ENCODE results near the gene DDX5. TPM values are rescaled to one million over a fixed set of nuclear protein-coding genes. Genes with fewer than 3 reads are reported as not detected.

The DDX5 gene
- total RNA-seq, 3 donors from 2014 or later: 1,033 to 1,200 (median 1,184) TPM

GRCh38 chr17:64531955-64532371, 25.9 kb upstream of the DDX5 start:
- no peak for ATAC-seq
- no peaks in the 10 kb centered on the region for H3K27me3 Mint-ChIP-seq (ENCODE audit: low read depth)
- no peaks in the 10 kb centered on the region for H3K9me3 Mint-ChIP-seq
- peaks cover 66% of the 10 kb centered on the region for H3K36me3 Mint-ChIP-seq (ENCODE audit: insufficient read depth)
- no peaks in the 10 kb centered on the region for H3K4me1 Mint-ChIP-seq (ENCODE audit: low read depth)
- no peak overlapping the region for H3K4me3 Mint-ChIP-seq
- no peak for DNase-seq

GRCh38 chr17:64529221-64529620, 23.1 kb upstream of the DDX5 start:
- peaks cover 66% of the 10 kb centered on the region for H3K36me3 Mint-ChIP-seq (ENCODE audit: insufficient read depth)
- H3K9me3 Mint-ChIP-seq: no peaks in the 10 kb centered on the region
- no peaks in the 10 kb centered on the region for H3K4me1 Mint-ChIP-seq (ENCODE audit: low read depth)
- H3K27me3 Mint-ChIP-seq (ENCODE audit: low read depth): no peaks in the 10 kb centered on the region
- ATAC-seq: no peak
- H3K4me3 Mint-ChIP-seq: no peak overlapping the region
- no peak for DNase-seq

- Mint-ChIP-seq H3K36me3 (ENCODE audit: insufficient read depth) (peaks cover 63% of the 10 kb centered on the region), H3K4me3 (no peak overlapping the region), H3K4me1 (ENCODE audit: low read depth) (no peaks in the 10 kb centered on the region), H3K9me3 (no peaks in the 10 kb centered on the region), H3K27me3 (ENCODE audit: low read depth) (no peaks in the 10 kb centered on the region)
- ATAC-seq (no peak), DNase-seq (no peak)
These were observed 21.8 kb upstream of the DDX5 start for GRCh38 chr17:64527914-64528313.

- Mint-ChIP-seq H3K36me3 (ENCODE audit: insufficient read depth) (peaks cover 33% of the 10 kb centered on the region), H3K27me3 (ENCODE audit: low read depth) (no peaks in the 10 kb centered on the region), H3K4me1 (ENCODE audit: low read depth) (peaks cover 10% of the 10 kb centered on the region), H3K9me3 (no peaks in the 10 kb centered on the region), H3K4me3 (no peak overlapping the region)
- no peak for DNase-seq
- ATAC-seq: no peak
These were observed 14.3 kb upstream of the DDX5 start for GRCh38 chr17:64520359-64520758.

GRCh38 chr17:64519601-64520000, 13.5 kb upstream of the DDX5 start:
- H3K27me3 Mint-ChIP-seq (ENCODE audit: low read depth): no peaks in the 10 kb centered on the region
- DNase-seq (no peak), ATAC-seq (no peak)
- H3K4me1 Mint-ChIP-seq (ENCODE audit: low read depth): peaks cover 15% of the 10 kb centered on the region
- H3K9me3 Mint-ChIP-seq: no peaks in the 10 kb centered on the region
- no peak overlapping the region for H3K4me3 Mint-ChIP-seq
- peaks cover 38% of the 10 kb centered on the region for H3K36me3 Mint-ChIP-seq (ENCODE audit: insufficient read depth)

GRCh38 chr17:64515829-64516228, 9.7 kb upstream of the DDX5 start:
- DNase-seq (no peak), ATAC-seq (no peak)
- Mint-ChIP-seq H3K4me1 (ENCODE audit: low read depth) (peaks cover 24% of the 10 kb centered on the region), H3K36me3 (ENCODE audit: insufficient read depth) (peaks cover 48% of the 10 kb centered on the region), H3K9me3 (no peaks in the 10 kb centered on the region), H3K27me3 (ENCODE audit: low read depth) (no peaks in the 10 kb centered on the region), H3K4me3 (no peak overlapping the region)

GRCh38 chr17:64515419-64515818, 9.3 kb upstream of the DDX5 start:
- Mint-ChIP-seq H3K27me3 (ENCODE audit: low read depth) (no peaks in the 10 kb centered on the region), H3K36me3 (ENCODE audit: insufficient read depth) (peaks cover 51% of the 10 kb centered on the region), H3K9me3 (no peaks in the 10 kb centered on the region), H3K4me1 (ENCODE audit: low read depth) (peaks cover 24% of the 10 kb centered on the region), H3K4me3 (no peak overlapping the region)
- DNase-seq (no peak), ATAC-seq (no peak)

- Mint-ChIP-seq H3K4me3 (no peak overlapping the region), H3K4me1 (ENCODE audit: low read depth) (peaks cover 33% of the 10 kb centered on the region), H3K27me3 (ENCODE audit: low read depth) (no peaks in the 10 kb centered on the region), H3K36me3 (ENCODE audit: insufficient read depth) (peaks cover 42% of the 10 kb centered on the region), H3K9me3 (no peaks in the 10 kb centered on the region)
- no peak for DNase-seq
- no peak for ATAC-seq
These were observed 3.1 kb upstream of the DDX5 start for GRCh38 chr17:64509179-64509578.

GRCh38 chr17:64508683-64509082, 2.6 kb upstream of the DDX5 start:
- ATAC-seq (no peak), DNase-seq (no peak)
- H3K9me3 Mint-ChIP-seq: no peaks in the 10 kb centered on the region
- no peaks in the 10 kb centered on the region for H3K27me3 Mint-ChIP-seq (ENCODE audit: low read depth)
- H3K4me1 Mint-ChIP-seq (ENCODE audit: low read depth): peaks cover 33% of the 10 kb centered on the region
- H3K36me3 Mint-ChIP-seq (ENCODE audit: insufficient read depth): peaks cover 42% of the 10 kb centered on the region
- H3K4me3 Mint-ChIP-seq: peak overlapping the region; percentile 100

GRCh38 chr17:64507413-64507782, 1.3 kb upstream of the DDX5 start:
- H3K4me3 Mint-ChIP-seq: peak overlapping the region; percentile 100
- no peak for DNase-seq
- no peaks in the 10 kb centered on the region for H3K27me3 Mint-ChIP-seq (ENCODE audit: low read depth)
- ATAC-seq: peak; percentile 25 to 29
- peaks cover 42% of the 10 kb centered on the region for H3K4me1 Mint-ChIP-seq (ENCODE audit: low read depth)
- no peaks in the 10 kb centered on the region for H3K9me3 Mint-ChIP-seq
- peaks cover 48% of the 10 kb centered on the region for H3K36me3 Mint-ChIP-seq (ENCODE audit: insufficient read depth)

GRCh38 chr17:64506576-64507412, 705 bp upstream of the DDX5 start, which contains the start of gene CEP95:
Gene CEP95 (plus strand): TSS chr17:64506977. CDS start chr17:64507098, 121 bp downstream.
- ATAC-seq (peak; percentile 64 to 68), DNase-seq (peak; percentile 92)
- Mint-ChIP-seq H3K4me1 (ENCODE audit: low read depth) (peaks cover 48% of the 10 kb centered on the region), H3K4me3 (peak within 1 kb of the TSS; percentile 100), H3K27me3 (ENCODE audit: low read depth) (no peaks in the 10 kb centered on the region), H3K9me3 (no peaks in the 10 kb centered on the region), H3K36me3 (ENCODE audit: insufficient read depth) (peaks cover 51% of the 10 kb centered on the region)

GRCh38 chr17:64505340-64506200, 519 bp downstream of the DDX5 start:
- Mint-ChIP-seq H3K4me3 (peak overlapping the region; percentile 100), H3K4me1 (ENCODE audit: low read depth) (peaks cover 60% of the 10 kb centered on the region)
- ATAC-seq: peak; percentile 37 to 46

GRCh38 chr17:64504769-64505339, 1.2 kb downstream of the DDX5 start:
- no peak for DNase-seq
- no peaks in the 10 kb centered on the region for H3K9me3 Mint-ChIP-seq
- no peaks in the 10 kb centered on the region for H3K27me3 Mint-ChIP-seq (ENCODE audit: low read depth)
- peak overlapping the region; percentile 100 for H3K4me3 Mint-ChIP-seq
- peaks cover 65% of the 10 kb centered on the region for H3K4me1 Mint-ChIP-seq (ENCODE audit: low read depth)
- no peak for ATAC-seq
- peaks cover 59% of the 10 kb centered on the region for H3K36me3 Mint-ChIP-seq (ENCODE audit: insufficient read depth)

More at GRCh38 chr17:64505340-64506200, 519 bp downstream of the DDX5 start:
- no peaks in the 10 kb centered on the region for H3K27me3 Mint-ChIP-seq (ENCODE audit: low read depth)
- no peaks in the 10 kb centered on the region for H3K9me3 Mint-ChIP-seq
- peak; percentile 80 for DNase-seq
- peaks cover 54% of the 10 kb centered on the region for H3K36me3 Mint-ChIP-seq (ENCODE audit: insufficient read depth)

All from activated T-cell treated with anti-CD3 and anti-CD28 coated beads, Interleukin-2, amount 50 U/mL, for 4 hours (primary cell).